Measurements from ENCODE around the gene AREL1. TPM values are rescaled to one million over a fixed set of nuclear protein-coding genes. Genes with fewer than 3 reads are reported as not detected.

Gene AREL1
- total RNA-seq, 1 experiment from 2014 or later: 34.2 TPM

DNA sequence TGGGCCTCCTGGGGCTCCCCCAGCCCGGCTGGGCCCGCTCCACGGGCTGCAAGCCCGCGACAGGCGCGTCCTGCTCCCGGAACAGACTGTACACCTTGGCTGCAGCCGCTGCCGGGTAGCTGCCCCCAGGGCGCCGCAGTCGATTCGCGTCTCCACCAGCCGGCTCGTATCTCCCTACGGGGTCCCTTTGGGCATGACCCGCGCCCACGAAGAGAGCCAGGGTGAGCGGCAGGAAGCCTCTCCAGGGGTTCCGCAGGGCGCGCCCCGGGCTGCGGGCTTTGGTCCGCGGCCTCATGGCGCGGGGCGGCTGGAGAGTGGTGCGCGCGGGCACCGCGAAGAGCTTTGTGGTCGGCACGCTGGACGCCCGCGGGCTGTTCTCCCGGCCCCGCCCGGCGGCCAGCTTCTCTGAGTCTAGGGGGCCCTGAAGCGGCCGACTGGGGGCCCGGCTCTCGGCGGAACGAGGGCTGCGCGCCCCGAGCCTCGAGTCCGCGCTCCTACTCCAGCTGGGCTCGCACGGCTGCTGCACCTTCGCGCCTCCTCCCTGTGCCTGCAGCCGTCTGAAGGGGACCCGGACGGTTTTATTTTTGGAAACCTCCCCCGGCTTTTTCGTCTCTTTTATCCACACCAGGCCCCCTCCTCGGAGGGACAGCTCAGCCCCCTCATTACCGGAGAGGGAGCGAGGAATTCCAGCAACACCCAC is 101.1 kb downstream of the AREL1 start, which contains the start of gene LTBP2:
Gene LTBP2 (minus strand): TSS at position 588 of the 700 bp plus-strand sequence. CDS start 293 bp downstream, at position 295.
- no peak within 1 kb of the TSS for H2BK20ac ChIP-seq (ENCODE audit: low read depth, low read length, poor library complexity, severe bottlenecking)
- H4K91ac ChIP-seq (ENCODE audit: insufficient read length, low read depth, low read length): no peak within 1 kb of the TSS
- H3K4me3 Mint-ChIP-seq: peak within 1 kb of the TSS; percentile 64 to 82
- H3K18ac ChIP-seq (ENCODE audit: insufficient read length, low read depth, low read length): peak within 1 kb of the TSS; percentile 42
- H4K5ac ChIP-seq (ENCODE audit: insufficient read length, low read depth, low read length): no peak within 1 kb of the TSS
- no CpG with 5 or more reads among the region's 70 CpGs for WGBS (ENCODE audit: extremely low coverage, insufficient read length, low lambda C conversion rate)
- H3K14ac ChIP-seq (ENCODE audit: insufficient read depth, low read length): peak within 1 kb of the TSS; percentile 49
- no peak within 1 kb of the TSS for H3K27ac Mint-ChIP-seq
- no peak within 1 kb of the TSS for H2AFZ ChIP-seq (ENCODE audit: low read length)
- TF ChIP-seq, protein P1, sequence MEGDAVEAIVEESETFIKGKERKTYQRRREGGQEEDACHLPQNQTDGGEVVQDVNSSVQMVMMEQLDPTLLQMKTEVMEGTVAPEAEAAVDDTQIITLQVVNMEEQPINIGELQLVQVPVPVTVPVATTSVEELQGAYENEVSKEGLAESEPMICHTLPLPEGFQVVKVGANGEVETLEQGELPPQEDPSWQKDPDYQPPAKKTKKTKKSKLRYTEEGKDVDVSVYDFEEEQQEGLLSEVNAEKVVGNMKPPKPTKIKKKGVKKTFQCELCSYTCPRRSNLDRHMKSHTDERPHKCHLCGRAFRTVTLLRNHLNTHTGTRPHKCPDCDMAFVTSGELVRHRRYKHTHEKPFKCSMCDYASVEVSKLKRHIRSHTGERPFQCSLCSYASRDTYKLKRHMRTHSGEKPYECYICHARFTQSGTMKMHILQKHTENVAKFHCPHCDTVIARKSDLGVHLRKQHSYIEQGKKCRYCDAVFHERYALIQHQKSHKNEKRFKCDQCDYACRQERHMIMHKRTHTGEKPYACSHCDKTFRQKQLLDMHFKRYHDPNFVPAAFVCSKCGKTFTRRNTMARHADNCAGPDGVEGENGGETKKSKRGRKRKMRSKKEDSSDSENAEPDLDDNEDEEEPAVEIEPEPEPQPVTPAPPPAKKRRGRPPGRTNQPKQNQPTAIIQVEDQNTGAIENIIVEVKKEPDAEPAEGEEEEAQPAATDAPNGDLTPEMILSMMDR (conservative IDR thresholded peaks at IDR 0.05): no peak
- no peak within 1 kb of the TSS for H2AK5ac ChIP-seq (ENCODE audit: insufficient read length, low read length)
- H3K4me1 ChIP-seq (ENCODE audit: insufficient read depth, low read length): no peaks in the 10 kb centered on the region
- no peaks in the 10 kb centered on the region for H3K9me3 ChIP-seq (ENCODE audit: control insufficient read depth, low read depth, low read length)
- H3K4me1 Mint-ChIP-seq: peaks cover 12 to 17% of the 10 kb centered on the region in 2 experiments
- H3K4ac ChIP-seq (ENCODE audit: low read depth, low read length): no peak within 1 kb of the TSS
- no peak within 1 kb of the TSS for H2BK12ac ChIP-seq (ENCODE audit: insufficient read length, low read depth, low read length)
- H4K20me1 ChIP-seq (ENCODE audit: control insufficient read depth, insufficient read depth, insufficient read length): no peaks in the 10 kb centered on the region
- H3K36me3 Mint-ChIP-seq (ENCODE audit: insufficient read depth in 1 of 3, low read depth in 3 of 3): peaks cover 0 to 5% (median 0%) of the 10 kb centered on the region in 3 experiments; a peak in 2 of 7 replicates
- peaks cover 5% of the 10 kb centered on the region in 2 experiments; a peak in 4 of 5 replicates for H3K9me3 Mint-ChIP-seq
- H3K79me1 ChIP-seq (ENCODE audit: insufficient read depth, low read depth, low read length, poor library complexity, severe bottlenecking): no peaks in the 10 kb centered on the region
- peaks cover 26% of the 10 kb centered on the region for H3K27me3 ChIP-seq (ENCODE audit: insufficient read depth, low read length)
- DNase-seq: peak; percentile 41
- peaks cover 67% of the 10 kb centered on the region for H3K27me3 Mint-ChIP-seq (ENCODE audit: low read depth)
- H3K56ac ChIP-seq (ENCODE audit: insufficient read length, low read depth, low read length): no peak within 1 kb of the TSS
- no peak within 1 kb of the TSS for H2BK120ac ChIP-seq (ENCODE audit: low read depth, low read length, poor library complexity, severe bottlenecking)
- no peak within 1 kb of the TSS for H3K27ac ChIP-seq (ENCODE audit: insufficient read length, low read depth, low read length)
- no peak within 1 kb of the TSS for H4K8ac ChIP-seq (replicated peaks; ENCODE audit: insufficient read length, low read depth, low read length)
- H2BK15ac ChIP-seq (ENCODE audit: low read depth, low read length): peak within 1 kb of the TSS; percentile 59; the same call in 1 of the 2 replicates
- peaks cover 15% of the 10 kb centered on the region for H3K23me2 ChIP-seq (ENCODE audit: insufficient read length, low read depth, low read length, poor library complexity, severe bottlenecking)
- H3K9ac ChIP-seq (ENCODE audit: extremely low read depth, insufficient read length, low read length): no peak within 1 kb of the TSS
- no peak within 1 kb of the TSS for H3K23ac ChIP-seq (ENCODE audit: insufficient read length, low read depth, low read length)
- H3K4me2 ChIP-seq (ENCODE audit: insufficient read depth, insufficient read length, low read length): peak within 1 kb of the TSS; percentile 57
- no peak within 1 kb of the TSS for H2BK5ac ChIP-seq (ENCODE audit: insufficient read length, low read length)
- H3T11ph ChIP-seq (ENCODE audit: low read length): no peak within 1 kb of the TSS
- no peaks in the 10 kb centered on the region for H3K79me2 ChIP-seq (ENCODE audit: insufficient read depth, low read length)

Other genes starting within 250 kb of the AREL1 start
- 133 and 137 TPM in 2 replicates for gene NPC2, start 219.8 kb downstream of the AREL1 start, total RNA-seq (2021)
- 36.3 and 37.5 TPM in 2 replicates for gene ISCA2, start 219.3 kb downstream of the AREL1 start, total RNA-seq (2021)
- gene LTBP2, start 100.8 kb downstream of the AREL1 start, total RNA-seq (2021): 0.75 and 0.77 TPM in 2 replicates
- gene FCF1, start 64 bp upstream of the AREL1 start, total RNA-seq (2021): 85.6 and 87.7 TPM in 2 replicates
- 75.1 and 82.2 TPM in 2 replicates for gene YLPM1, start 50.2 kb upstream of the AREL1 start, total RNA-seq (2021)
- not detected in 2 replicates for gene PROX2, start 163.1 kb upstream of the AREL1 start, total RNA-seq (2021)
- gene DLST, start 168.8 kb upstream of the AREL1 start, total RNA-seq (2021): 116 and 120 TPM in 2 replicates
- 13.8 and 18.8 TPM in 2 replicates for gene RPS6KL1, start 210.2 kb upstream of the AREL1 start, total RNA-seq (2021)
- gene PGF, start 242.5 kb upstream of the AREL1 start, total RNA-seq (2021): 2.3 and 2.8 TPM in 2 replicates